Nucleus accumbens (tissue), 56 donors: Measurements from ENCODE around the gene NMNAT3.

Experiments
- DNase-seq, 56 donors: peaks; one replicate each; lab custom pipeline; 2025; lab: John Stamatoyannopoulos, UW

NMNAT3 gene

DNA sequence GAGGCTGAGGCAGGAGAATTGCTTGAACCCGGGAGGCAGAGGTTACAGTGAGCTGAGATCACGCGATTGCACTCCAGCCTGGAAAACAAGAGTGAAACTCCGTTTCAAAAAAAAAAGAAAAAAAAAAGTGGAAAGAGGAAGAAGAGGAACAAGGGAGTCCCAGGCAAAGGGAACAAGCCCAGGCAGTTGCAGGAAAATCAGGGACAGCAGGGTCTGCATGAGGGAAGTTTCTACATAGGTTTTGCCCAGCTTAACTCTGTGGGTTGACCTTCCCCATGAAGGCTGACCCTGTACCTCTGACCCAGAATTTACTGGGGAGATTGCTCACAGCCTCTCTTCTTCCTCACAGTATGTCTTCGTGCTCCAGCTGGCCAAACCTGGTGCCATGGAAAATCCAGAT is 150.5 kb downstream of the NMNAT3 start:
- no peak for DNase-seq

GRCh38 chr3:139526146-139526545 is 151.6 kb downstream of the NMNAT3 start:
- no peak for DNase-seq

DNA sequence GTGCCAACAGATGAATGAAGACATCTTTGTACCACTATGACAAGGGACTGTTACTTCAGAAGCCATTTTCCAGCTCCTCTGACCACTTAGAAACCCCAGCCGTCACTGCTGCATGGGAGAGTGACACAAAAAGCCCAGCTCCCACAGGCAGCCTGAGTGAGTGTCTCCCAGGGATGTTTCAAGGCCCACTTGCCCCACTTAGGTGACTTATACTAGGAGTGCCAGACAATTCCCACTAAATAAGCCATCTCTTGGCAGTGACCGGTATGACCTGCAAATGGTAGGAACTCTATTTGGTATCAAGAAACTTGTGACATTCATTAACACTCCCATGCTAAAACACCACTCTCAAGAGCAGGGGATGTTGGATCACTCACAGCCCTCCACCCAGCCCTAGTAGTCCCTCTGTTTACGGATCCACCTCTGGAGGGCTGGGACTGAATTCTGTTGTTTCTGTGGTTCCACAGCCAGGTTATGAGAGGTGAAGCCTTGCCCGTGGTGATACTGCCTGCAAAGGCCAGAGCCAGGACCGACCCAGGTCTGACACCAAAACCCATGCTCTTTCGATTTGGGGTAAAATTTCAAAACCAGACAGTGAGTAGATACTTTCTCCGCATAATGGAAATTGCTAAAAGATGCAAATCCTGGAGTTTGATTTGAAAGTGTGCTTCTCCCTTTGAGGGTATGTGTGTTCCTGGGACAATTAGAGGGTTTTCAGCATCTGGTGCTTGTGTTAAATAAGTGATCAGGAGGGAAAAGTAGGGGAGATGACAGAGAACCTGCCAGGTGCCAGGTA is 152.7 kb downstream of the NMNAT3 start:
- DNase-seq, result no peak

GRCh38 chr3:139523718-139524117 is 154.1 kb downstream of the NMNAT3 start:
- DNase-seq, result no peak

DNA sequence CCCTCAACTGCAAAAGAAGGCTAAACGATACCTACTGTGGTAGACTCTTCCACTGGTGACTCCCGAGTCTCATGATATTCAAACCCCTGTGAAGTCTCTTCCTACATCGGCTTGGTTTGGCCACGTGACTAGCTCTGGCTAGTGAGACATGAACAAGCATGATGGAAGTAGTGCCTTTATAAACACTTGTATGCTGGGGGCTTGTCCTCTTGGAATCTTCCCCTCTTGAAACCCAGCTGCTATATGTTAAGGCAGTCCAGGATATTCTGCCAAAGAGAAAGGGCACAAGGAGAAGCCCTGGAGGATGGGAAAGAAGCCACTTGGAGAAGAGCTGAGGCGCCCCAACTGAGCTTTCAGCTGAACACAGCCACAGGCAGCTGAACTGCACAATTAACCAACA is 154.6 kb downstream of the NMNAT3 start:
- DNase-seq, result no peak

GRCh38 chr3:139522421-139522820 is 155.4 kb downstream of the NMNAT3 start:
- DNase-seq, result no peak

DNA sequence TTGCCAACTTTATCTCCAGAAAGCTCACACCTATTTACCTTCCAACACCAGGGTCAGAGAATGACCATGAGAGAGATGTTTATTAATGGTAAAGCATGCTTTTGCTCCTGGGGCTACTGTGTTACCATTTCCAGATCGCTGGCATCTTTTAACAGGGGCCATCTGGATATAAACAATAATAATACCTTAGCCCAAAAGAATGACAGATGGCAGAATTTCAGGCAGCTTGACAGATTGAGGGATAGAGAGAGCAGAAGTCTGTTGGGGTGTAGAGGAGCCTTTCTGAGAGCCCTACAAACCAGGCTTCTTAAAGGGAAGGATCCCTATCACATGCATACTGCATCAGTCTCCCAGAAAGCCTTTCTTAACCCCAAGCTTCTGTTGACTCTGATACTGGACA is 156.0 kb downstream of the NMNAT3 start:
- DNase-seq, result no peak

GRCh38 chr3:139521144-139521543 is 156.6 kb downstream of the NMNAT3 start:
- no peak for DNase-seq

- DNase-seq, result peak in 8 of 56 donors; percentile 7 to 23 (median 10)
These were observed 157.6 kb downstream of the NMNAT3 start for GRCh38 chr3:139519998-139520737.

- no peak for DNase-seq
These were observed 158.6 kb downstream of the NMNAT3 start for GRCh38 chr3:139518926-139519842.

- DNase-seq, result no peak
These were observed 159.5 kb downstream of the NMNAT3 start for GRCh38 chr3:139518306-139518705.

DNA sequence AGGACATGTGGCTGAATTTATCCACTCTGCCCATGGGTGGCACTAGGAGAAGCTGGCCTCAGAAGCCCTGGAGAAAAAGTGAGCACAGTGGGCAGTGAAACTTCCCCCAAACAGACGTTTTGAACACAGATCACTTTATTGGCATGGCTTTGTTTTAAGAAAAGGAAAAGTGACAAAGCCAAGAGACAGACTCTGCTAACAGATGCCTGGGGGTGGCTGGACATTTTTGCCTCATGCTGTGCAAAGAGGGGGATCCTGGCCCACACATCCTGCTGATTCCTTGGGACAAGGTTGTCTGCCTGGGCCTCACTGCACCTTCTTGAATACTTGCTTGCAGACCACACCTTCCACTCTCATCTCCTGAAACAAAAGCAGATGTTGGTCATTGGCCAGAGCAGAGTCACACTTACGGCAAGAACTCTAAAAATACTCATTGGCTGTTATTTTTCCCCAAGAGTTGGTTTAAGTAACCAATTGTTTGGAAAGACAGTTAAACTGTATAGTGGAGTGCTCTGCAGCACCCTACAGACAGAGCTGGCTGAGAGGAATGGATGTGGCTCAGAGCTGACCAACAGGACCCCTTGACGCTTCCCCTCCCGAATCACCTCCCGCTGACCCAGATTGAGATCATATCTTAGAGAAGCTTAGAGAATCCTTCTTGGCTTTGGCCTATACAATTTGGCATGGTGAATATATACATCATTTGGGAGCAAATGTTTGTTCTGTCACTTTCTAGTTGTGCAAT is 160.3 kb downstream of the NMNAT3 start:
- no peak for DNase-seq

DNA sequence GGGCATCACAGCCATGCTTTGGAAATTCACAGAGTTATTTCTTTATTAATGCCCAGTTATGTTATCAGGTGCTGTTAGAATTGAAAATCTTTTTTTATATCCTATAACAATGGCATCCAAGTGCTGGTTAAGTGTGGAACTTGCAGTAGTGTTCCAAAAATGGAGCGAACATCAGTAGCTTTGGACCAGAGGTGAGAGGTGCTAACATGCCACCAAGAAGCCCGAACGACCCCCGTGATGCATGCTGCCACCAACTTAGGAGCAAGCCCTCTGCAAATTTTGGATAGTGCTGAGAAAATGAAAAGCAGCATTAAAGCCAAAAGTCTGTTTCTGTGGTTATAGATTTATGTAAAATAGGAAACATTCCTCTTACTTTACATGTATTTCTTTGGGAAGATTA is 163.0 kb downstream of the NMNAT3 start:
- no peak for DNase-seq
